HepG2 (cell line): ENCODE measurements around the gene SMPD1. TPM values are rescaled to one million over a fixed set of nuclear protein-coding genes. Genes with fewer than 3 reads are reported as not detected.
A peak's percentile ranks its signal among the peaks of the same experiment; 100 is the strongest.

Source experiments
- ARNTL ChIP-seq: sonication (generic); formaldehyde crosslinking; IDR thresholded peaks from 2 replicates; pipeline ENCODE4 v1.4.0; 2020; ENCODE audit warnings: mild to moderate bottlenecking, missing genetic modification reagents
- EEA1 ChIP-seq: sonication (generic); formaldehyde crosslinking; IDR thresholded peaks from 2 replicates; pipeline ENCODE4 v1.5.1; 2020; ENCODE audit warnings: mild to moderate bottlenecking, missing genetic modification reagents, borderline replicate concordance
- IKZF4 ChIP-seq: sonication (generic); formaldehyde crosslinking; IDR thresholded peaks from 2 replicates; pipeline ENCODE4 v1.5.1; 2020; ENCODE audit warnings: borderline replicate concordance, mild to moderate bottlenecking, low read depth, missing genetic modification reagents; ENCODE audit errors: not compliant biosample characterization
- KLF9 ChIP-seq: IDR thresholded peaks from 2 replicates; pipeline ENCODE4 v1.6.1; 2016; ENCODE audit warnings: low read depth
- NR2F6 ChIP-seq, 2 experiments: IDR thresholded peaks; 2 replicates each; pipeline ENCODE4 v1.6.1; 2016; ENCODE audit warnings: antibody characterized with exemption in 1 of 2, mild to moderate bottlenecking in 1 of 2
- PAX8 ChIP-seq: sonication (generic); formaldehyde crosslinking; IDR thresholded peaks from 2 replicates; pipeline ENCODE4 v1.8.0; 2022; ENCODE audit warnings: mild to moderate bottlenecking, missing genetic modification reagents, borderline replicate concordance
- PHF8 ChIP-seq: sonication (generic); formaldehyde crosslinking; IDR thresholded peaks from 2 replicates; pipeline ENCODE4 v1.5.0; 2020; ENCODE audit warnings: missing genetic modification reagents
- PPARG ChIP-seq: conservative IDR thresholded peaks from 2 replicates; pipeline ENCODE4 v1.6.1; 2016; ENCODE audit warnings: missing biosample characterization, missing genetic modification reagents
- SOX13 ChIP-seq, 3 experiments: fragments of 450-650 bp in 1 of 3; sonication (generic) in 1 of 3; formaldehyde crosslinking in 1 of 3; IDR thresholded peaks in 2 of 3; conservative IDR thresholded peaks in 1 of 3; 2 replicates each; pipeline versions ENCODE4 v1.5.0 to v1.6.1; 2016 to 2020; ENCODE audit warnings: antibody characterized with exemption in 1 of 3, mild to moderate bottlenecking in 1 of 3, missing compliant biosample characterization in 1 of 3, missing genetic modification reagents in 1 of 3, moderate library complexity in 1 of 3
- SOX5 ChIP-seq: IDR thresholded peaks from 2 replicates; pipeline ENCODE4 v1.6.1; 2016; ENCODE audit warnings: borderline replicate concordance
- ZNF274 ChIP-seq: sonication (generic); formaldehyde crosslinking; IDR thresholded peaks from 2 replicates; pipeline ENCODE4 v1.5.1; 2020; ENCODE audit warnings: mild to moderate bottlenecking, missing genetic modification reagents
- ZSCAN30 ChIP-seq: sonication (generic); formaldehyde crosslinking; IDR thresholded peaks from 2 replicates; pipeline ENCODE4 v1.5.0; 2020; ENCODE audit warnings: mild to moderate bottlenecking, missing genetic modification reagents
- polyA plus RNA-seq, 8 experiments: library from polyadenylated mRNA; depleted of rRNA in 3 of 8; stranded (reverse) in 7 of 8; unstranded in 1 of 8; fragments of >200 nt; fragmentation: Illumina TruSeq in 4 of 8; extraction: Trizol in 4 of 8; gene quantifications; 2 replicates each; pipeline versions ENCODE4 v1.2.1 to v1.2.3, GENCODE V29; 2011 to 2016; ENCODE audit warnings: low read depth in 4 of 8, missing spikeins in 1 of 8, mixed read lengths in 1 of 8; ENCODE audit not compliant: insufficient read depth in 1 of 8
- total RNA-seq, 5 experiments: library from RNA; depleted of rRNA; stranded (reverse); fragments of >200 nt; fragmentation: Illumina TruSeq; extraction: Trizol; gene quantifications; 2 replicates each; pipeline ENCODE4 v1.2.3, GENCODE V29; 2016; ENCODE audit warnings: low read depth in 1 of 5
- TF ChIP-seq, protein P1 (sequence below): sonication (generic); formaldehyde crosslinking; IDR thresholded peaks from 2 replicates; pipeline ENCODE4 v1.5.0; 2020; ENCODE audit warnings: missing genetic modification reagents
- TF ChIP-seq, protein P2 (sequence below): sonication (generic); formaldehyde crosslinking; IDR thresholded peaks from 2 replicates; pipeline ENCODE4 v1.4.0; 2020; ENCODE audit warnings: missing genetic modification reagents
- TF ChIP-seq, protein P3 (sequence below): sonication (generic); formaldehyde crosslinking; IDR thresholded peaks from 2 replicates; pipeline ENCODE4 v1.8.0; 2023; ENCODE audit warnings: mild to moderate bottlenecking, missing genetic modification reagents
- TF ChIP-seq, protein P4 (sequence below): sonication (generic); formaldehyde crosslinking; conservative IDR thresholded peaks from 2 replicates; pipeline ENCODE4 v1.4.0; 2020; ENCODE audit warnings: missing genetic modification reagents
- TF ChIP-seq, protein P5 (sequence below): sonication (generic); formaldehyde crosslinking; IDR thresholded peaks from 2 replicates; pipeline ENCODE4 v1.4.0; 2020; ENCODE audit warnings: missing genetic modification reagents, borderline replicate concordance
- TF ChIP-seq, protein P6 (sequence below): sonication (generic); formaldehyde crosslinking; conservative IDR thresholded peaks from 2 replicates; pipeline ENCODE4 v1.4.0; 2020; ENCODE audit warnings: mild to moderate bottlenecking, missing genetic modification reagents, moderate library complexity

The SMPD1 gene
- total and polyA plus RNA-seq, 2 of the 13 experiments (the other 11 are each of a cell fraction or from before 2014, with no cell fraction given) = 6.3 to 8.4 TPM

DNA sequence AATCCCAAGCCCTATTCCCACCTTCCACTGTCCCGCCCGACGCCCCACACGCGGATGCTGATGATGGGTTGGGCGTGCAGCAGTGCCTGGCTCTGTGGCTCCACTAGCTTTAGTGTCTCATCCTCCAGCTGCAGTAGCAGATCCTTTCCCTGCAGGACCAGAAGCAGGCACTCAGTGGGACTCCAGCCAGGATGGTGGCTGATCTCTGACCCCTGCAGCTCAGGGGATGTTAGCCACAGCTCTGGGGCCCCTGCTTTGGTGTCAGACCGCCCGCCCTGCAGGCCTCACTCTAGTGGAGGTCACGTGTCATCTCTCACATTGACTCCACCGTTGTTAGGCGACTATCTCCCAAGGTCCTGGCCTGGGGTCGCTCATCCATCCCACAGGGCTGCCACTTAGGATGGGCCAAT lies 11.8 kb downstream of the SMPD1 start (continued):
- TF ChIP-seq PHF8 (CRISPR knock-in tag) (no peak), PAX8 (CRISPR knock-in tag) (no peak), SOX13 (IDR thresholded peaks at IDR 0.05) (no peak), SOX13 (CRISPR knock-in tag; conservative IDR thresholded peaks at IDR 0.05 in 1 of 2, IDR thresholded peaks at IDR 0.05 in 1 of 2) (0 out of 4 replicates have a peak, but pooled peaks of 1 of the 2 experiments have one; percentile 36), EEA1 (no peak), SOX5 (CRISPR knock-in tag) (no peak), NR2F6 (IDR thresholded peaks at IDR 0.05) (peak; percentile 76), NR2F6 (CRISPR knock-in tag; IDR thresholded peaks at IDR 0.05) (peak; percentile 76), KLF9 (no peak), ZNF274 (CRISPR knock-in tag) (no peak), IKZF4 (CRISPR knock-in tag) (no peak), PPARG (CRISPR knock-in tag) (no peak), ZSCAN30 (CRISPR knock-in tag) (no peak), ARNTL (CRISPR knock-in tag) (peak; percentile 86)
- TF ChIP-seq, protein P1, sequence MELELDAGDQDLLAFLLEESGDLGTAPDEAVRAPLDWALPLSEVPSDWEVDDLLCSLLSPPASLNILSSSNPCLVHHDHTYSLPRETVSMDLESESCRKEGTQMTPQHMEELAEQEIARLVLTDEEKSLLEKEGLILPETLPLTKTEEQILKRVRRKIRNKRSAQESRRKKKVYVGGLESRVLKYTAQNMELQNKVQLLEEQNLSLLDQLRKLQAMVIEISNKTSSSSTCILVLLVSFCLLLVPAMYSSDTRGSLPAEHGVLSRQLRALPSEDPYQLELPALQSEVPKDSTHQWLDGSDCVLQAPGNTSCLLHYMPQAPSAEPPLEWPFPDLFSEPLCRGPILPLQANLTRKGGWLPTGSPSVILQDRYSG (CRISPR knock-in tag) = no peak
- TF ChIP-seq, protein P2, sequence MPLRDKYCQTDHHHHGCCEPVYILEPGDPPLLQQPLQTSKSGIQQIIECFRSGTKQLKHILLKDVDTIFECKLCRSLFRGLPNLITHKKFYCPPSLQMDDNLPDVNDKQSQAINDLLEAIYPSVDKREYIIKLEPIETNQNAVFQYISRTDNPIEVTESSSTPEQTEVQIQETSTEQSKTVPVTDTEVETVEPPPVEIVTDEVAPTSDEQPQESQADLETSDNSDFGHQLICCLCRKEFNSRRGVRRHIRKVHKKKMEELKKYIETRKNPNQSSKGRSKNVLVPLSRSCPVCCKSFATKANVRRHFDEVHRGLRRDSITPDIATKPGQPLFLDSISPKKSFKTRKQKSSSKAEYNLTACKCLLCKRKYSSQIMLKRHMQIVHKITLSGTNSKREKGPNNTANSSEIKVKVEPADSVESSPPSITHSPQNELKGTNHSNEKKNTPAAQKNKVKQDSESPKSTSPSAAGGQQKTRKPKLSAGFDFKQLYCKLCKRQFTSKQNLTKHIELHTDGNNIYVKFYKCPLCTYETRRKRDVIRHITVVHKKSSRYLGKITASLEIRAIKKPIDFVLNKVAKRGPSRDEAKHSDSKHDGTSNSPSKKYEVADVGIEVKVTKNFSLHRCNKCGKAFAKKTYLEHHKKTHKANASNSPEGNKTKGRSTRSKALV (CRISPR knock-in tag) = no peak
- TF ChIP-seq, protein P3, sequence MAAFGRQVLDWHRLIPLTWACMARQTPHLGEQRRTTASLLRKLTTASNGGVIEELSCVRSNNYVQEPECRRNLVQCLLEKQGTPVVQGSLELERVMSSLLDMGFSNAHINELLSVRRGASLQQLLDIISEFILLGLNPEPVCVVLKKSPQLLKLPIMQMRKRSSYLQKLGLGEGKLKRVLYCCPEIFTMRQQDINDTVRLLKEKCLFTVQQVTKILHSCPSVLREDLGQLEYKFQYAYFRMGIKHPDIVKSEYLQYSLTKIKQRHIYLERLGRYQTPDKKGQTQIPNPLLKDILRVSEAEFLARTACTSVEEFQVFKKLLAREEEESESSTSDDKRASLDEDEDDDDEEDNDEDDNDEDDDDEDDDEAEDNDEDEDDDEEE (CRISPR knock-in tag) = no peak
- TF ChIP-seq, protein P4, sequence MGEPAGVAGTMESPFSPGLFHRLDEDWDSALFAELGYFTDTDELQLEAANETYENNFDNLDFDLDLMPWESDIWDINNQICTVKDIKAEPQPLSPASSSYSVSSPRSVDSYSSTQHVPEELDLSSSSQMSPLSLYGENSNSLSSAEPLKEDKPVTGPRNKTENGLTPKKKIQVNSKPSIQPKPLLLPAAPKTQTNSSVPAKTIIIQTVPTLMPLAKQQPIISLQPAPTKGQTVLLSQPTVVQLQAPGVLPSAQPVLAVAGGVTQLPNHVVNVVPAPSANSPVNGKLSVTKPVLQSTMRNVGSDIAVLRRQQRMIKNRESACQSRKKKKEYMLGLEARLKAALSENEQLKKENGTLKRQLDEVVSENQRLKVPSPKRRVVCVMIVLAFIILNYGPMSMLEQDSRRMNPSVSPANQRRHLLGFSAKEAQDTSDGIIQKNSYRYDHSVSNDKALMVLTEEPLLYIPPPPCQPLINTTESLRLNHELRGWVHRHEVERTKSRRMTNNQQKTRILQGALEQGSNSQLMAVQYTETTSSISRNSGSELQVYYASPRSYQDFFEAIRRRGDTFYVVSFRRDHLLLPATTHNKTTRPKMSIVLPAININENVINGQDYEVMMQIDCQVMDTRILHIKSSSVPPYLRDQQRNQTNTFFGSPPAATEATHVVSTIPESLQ (CRISPR knock-in tag) = no peak
- TF ChIP-seq, protein P5, sequence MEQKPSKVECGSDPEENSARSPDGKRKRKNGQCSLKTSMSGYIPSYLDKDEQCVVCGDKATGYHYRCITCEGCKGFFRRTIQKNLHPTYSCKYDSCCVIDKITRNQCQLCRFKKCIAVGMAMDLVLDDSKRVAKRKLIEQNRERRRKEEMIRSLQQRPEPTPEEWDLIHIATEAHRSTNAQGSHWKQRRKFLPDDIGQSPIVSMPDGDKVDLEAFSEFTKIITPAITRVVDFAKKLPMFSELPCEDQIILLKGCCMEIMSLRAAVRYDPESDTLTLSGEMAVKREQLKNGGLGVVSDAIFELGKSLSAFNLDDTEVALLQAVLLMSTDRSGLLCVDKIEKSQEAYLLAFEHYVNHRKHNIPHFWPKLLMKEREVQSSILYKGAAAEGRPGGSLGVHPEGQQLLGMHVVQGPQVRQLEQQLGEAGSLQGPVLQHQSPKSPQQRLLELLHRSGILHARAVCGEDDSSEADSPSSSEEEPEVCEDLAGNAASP = no peak
- TF ChIP-seq, protein P6, sequence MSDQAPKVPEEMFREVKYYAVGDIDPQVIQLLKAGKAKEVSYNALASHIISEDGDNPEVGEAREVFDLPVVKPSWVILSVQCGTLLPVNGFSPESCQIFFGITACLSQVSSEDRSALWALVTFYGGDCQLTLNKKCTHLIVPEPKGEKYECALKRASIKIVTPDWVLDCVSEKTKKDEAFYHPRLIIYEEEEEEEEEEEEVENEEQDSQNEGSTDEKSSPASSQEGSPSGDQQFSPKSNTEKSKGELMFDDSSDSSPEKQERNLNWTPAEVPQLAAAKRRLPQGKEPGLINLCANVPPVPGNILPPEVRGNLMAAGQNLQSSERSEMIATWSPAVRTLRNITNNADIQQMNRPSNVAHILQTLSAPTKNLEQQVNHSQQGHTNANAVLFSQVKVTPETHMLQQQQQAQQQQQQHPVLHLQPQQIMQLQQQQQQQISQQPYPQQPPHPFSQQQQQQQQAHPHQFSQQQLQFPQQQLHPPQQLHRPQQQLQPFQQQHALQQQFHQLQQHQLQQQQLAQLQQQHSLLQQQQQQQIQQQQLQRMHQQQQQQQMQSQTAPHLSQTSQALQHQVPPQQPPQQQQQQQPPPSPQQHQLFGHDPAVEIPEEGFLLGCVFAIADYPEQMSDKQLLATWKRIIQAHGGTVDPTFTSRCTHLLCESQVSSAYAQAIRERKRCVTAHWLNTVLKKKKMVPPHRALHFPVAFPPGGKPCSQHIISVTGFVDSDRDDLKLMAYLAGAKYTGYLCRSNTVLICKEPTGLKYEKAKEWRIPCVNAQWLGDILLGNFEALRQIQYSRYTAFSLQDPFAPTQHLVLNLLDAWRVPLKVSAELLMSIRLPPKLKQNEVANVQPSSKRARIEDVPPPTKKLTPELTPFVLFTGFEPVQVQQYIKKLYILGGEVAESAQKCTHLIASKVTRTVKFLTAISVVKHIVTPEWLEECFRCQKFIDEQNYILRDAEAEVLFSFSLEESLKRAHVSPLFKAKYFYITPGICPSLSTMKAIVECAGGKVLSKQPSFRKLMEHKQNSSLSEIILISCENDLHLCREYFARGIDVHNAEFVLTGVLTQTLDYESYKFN (CRISPR knock-in tag) = peak; percentile 64
